Kidney epithelial cell (primary cell): ENCODE results near the gene ABL2. TPM values are rescaled to one million over a fixed set of nuclear protein-coding genes. Genes with fewer than 3 reads are reported as not detected.

Experiments
- DNase-seq: peaks from one replicate; pipeline ENCODE4 v3.0.0-alpha.2; 2010; ENCODE audit warnings: low read depth
- H3K27me3 ChIP-seq: 2 replicates; pipeline ENCODE4 v1.6.0; 2011; ENCODE audit warnings: low read length; ENCODE audit not compliant: control insufficient read depth, insufficient read depth
- H3K36me3 ChIP-seq: 2 replicates; pipeline ENCODE4 v1.5.1; 2011; ENCODE audit warnings: low read length; ENCODE audit not compliant: control insufficient read depth, insufficient read depth
- H3K4me3 ChIP-seq: 2 replicates; pipeline ENCODE4 v1.5.1; 2011; ENCODE audit warnings: low read depth, mild to moderate bottlenecking, control low read depth, low read length
- total RNA-seq: library from RNA; depleted of rRNA; stranded (reverse); fragments of >200 nt; gene quantifications from 2 replicates; pipeline ENCODE4 v1.2.3, GENCODE V29; 2015
- TF ChIP-seq, protein P1 (sequence below): IDR thresholded peaks from 2 replicates; pipeline ENCODE4 v1.5.1; 2011; ENCODE audit warnings: mild to moderate bottlenecking, moderate library complexity, low read length, control low read depth, inconsistent platforms; ENCODE audit not compliant: insufficient read depth, poor library complexity, severe bottlenecking

Gene ABL2
- total RNA-seq, 1 donor from 2014 or later, result 47.4 TPM

DNA sequence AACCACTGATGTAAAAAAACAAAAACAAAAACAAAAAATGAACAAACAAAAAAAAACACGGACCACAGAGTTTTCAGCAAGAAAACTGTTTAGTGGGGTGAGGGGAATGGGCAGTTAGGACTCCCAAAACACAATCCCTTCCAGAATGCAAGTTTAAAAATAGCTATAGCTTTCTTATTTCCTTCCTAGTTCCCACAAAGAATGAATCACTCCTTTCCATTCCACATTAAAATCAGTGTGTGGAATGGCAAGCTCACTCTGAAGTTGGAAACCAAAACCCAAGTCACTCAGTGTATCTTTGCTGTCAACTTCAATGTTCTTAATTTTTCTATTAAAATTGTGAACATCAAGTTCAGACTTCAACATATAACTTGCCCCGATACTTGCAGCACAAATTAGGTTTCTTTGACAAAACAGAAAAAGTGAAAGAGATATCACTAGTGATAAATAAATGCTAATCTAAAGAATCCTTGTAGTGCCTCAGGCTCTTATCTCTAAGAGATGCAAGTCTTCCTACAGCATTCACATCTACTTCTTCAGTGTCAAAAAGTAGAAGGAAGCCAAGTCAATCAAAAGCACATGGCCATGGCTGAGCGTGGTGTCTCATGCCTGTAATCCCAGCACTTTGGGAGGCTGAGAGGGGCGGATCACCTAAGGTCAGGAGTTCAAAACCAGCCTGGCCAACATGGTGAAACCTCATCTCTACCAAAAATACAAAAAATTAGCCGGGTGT lies 102.1 kb downstream of the ABL2 start:
- TF ChIP-seq, protein P1, sequence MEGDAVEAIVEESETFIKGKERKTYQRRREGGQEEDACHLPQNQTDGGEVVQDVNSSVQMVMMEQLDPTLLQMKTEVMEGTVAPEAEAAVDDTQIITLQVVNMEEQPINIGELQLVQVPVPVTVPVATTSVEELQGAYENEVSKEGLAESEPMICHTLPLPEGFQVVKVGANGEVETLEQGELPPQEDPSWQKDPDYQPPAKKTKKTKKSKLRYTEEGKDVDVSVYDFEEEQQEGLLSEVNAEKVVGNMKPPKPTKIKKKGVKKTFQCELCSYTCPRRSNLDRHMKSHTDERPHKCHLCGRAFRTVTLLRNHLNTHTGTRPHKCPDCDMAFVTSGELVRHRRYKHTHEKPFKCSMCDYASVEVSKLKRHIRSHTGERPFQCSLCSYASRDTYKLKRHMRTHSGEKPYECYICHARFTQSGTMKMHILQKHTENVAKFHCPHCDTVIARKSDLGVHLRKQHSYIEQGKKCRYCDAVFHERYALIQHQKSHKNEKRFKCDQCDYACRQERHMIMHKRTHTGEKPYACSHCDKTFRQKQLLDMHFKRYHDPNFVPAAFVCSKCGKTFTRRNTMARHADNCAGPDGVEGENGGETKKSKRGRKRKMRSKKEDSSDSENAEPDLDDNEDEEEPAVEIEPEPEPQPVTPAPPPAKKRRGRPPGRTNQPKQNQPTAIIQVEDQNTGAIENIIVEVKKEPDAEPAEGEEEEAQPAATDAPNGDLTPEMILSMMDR, result no peak
- no peaks in the 10 kb centered on the region for H3K27me3 ChIP-seq
- H3K36me3 ChIP-seq, result no peaks in the 10 kb centered on the region
- DNase-seq, result no peak
- no peak overlapping the region for H3K4me3 ChIP-seq

DNA sequence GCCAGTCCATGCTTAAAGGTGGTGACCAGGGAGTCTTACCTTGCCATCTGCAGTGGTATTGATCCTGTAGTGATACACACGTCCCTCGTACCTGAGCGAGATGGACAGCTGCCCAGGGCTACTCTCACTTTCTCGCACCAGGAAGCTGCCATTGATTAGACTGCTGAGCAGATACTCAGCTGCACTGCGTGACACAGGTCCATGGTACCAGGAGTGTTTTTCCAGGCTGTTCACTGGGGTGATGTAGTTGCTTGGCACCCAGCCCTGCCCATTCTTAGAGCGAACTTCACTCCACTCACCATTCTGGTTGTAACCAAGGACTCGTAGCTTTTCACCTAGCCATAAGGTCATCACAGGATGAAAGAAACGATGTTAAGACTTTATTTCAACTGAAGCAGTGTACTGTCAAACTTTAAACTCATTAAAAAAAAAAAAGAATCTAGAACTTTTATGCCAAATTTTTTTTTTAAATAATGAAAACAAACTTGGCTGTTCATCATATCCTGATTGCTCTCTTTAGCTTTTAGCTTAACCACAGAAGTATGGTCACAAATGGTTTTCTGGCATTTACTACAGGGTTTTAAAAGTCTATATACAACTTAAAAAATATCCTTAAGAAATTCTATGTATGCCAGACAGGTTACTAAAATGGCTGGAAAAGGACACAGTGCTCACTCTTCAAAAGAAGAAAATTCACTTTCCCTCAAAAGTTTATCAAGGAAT lies 103.0 kb downstream of the ABL2 start:
- TF ChIP-seq, protein P1, result no peak
- no peak overlapping the region for H3K4me3 ChIP-seq
- H3K27me3 ChIP-seq, result no peaks in the 10 kb centered on the region
- no peak for DNase-seq
- no peaks in the 10 kb centered on the region for H3K36me3 ChIP-seq

DNA sequence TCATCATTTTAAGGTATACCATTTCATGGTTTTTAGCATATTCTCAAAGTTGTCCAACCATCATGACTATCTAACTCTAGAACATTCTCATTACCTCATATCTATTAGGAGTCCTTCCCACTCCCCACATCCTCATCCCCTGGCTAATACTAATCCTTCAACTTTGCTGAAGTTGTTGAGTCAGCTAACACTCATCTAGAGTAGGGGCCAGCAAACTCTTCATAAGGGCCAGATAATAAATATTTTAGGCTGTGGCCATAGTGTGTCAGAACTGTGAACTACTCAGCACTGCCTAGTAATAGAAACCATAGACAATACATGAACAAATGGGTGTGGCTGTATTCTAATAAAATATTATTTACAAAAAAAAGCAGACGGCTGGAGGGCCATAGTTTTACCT lies 104.6 kb downstream of the ABL2 start:
- Histone ChIP-seq H3K4me3 (no peak overlapping the region), H3K36me3 (no peaks in the 10 kb centered on the region), H3K27me3 (no peaks in the 10 kb centered on the region)
- DNase-seq, result no peak
- TF ChIP-seq, protein P1, result no peak

DNA sequence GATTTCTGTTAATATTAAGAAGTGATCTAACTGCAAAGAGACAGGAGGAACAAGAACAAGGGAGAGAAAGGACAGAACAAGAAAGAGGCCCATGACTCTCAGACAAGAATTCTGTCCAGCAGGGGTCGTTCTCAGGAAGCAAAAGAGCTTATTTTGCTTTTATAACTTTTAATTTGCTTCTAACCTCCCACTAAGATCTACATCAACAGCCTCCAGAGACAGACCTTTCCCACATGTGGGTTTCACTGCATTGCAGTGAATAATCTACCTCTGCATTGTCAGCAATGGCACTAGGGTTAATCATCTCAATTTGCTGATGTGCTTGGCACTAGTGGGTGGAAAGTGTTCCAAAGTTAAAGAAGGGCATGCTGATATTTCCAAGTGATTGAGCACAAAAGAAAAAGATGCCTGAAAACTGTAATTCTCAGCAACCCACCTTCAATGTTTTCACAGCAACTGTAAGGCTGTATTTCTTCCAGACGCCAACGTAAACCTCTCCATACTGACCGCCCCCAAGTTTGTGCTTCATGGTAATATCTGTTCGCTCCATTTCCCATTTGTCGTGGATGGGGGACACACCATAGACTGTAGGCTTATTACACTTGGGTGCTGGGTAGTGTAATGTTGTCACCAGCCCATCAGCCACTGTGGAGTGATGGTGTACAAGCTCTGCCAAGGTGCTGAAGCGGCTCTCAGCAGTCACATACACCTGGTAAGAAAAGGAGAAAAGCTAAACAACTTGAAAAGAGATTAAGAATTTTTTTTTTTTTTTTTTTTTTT lies 108.1 kb downstream of the ABL2 start:
- TF ChIP-seq, protein P1, result peak; percentile 58
- Histone ChIP-seq H3K27me3 (no peaks in the 10 kb centered on the region), H3K36me3 (peaks cover 2% of the 10 kb centered on the region), H3K4me3 (no peak overlapping the region)
- no peak for DNase-seq

DNA sequence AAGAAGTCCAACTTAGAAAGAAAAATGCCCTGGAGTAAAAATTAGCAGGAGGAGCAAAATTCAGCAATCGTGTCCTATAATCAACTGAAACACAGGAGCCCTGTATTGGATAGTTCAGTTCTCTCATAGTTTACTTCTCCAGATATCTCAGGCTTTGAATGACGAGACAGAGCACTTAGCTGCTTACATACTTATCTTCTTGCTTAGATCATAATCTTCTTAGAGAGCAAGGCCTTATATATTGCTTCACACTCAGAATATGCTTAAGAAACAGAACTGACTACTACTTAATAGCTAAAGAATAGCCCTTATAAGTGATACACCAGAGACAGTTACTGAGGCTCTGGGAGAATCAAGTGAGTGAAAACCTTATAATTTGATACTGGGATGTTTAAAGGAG lies 108.7 kb downstream of the ABL2 start:
- DNase-seq, result no peak
- TF ChIP-seq, protein P1, result no peak
- Histone ChIP-seq H3K27me3 (no peaks in the 10 kb centered on the region), H3K36me3 (peaks cover 2% of the 10 kb centered on the region), H3K4me3 (no peak overlapping the region)
